Neuronal stem cell (in vitro differentiated cells): ENCODE measurements around the gene ANKRD13D.

Experiments
- DNase-seq: peaks from one replicate; pipeline ENCODE4 v3.0.0-alpha.2; 2013; ENCODE audit warnings: low spot score
- H2AFZ ChIP-seq: one replicate; pipeline ENCODE4 v1.6.1; 2013; ENCODE audit warnings: mild to moderate bottlenecking, low read length, inconsistent platforms
- H2AK5ac ChIP-seq: 2 replicates; pipeline ENCODE4 v1.6.1; 2013; ENCODE audit warnings: low read depth, mild to moderate bottlenecking, inconsistent platforms, low read length, moderate library complexity, mixed read lengths
- H2BK120ac ChIP-seq: 2 replicates; pipeline ENCODE4 v1.6.1; 2013; ENCODE audit warnings: low read depth, mild to moderate bottlenecking, inconsistent platforms, low read length, moderate library complexity, mixed read lengths
- H2BK12ac ChIP-seq: one replicate; pipeline ENCODE4 v1.6.1; 2013; ENCODE audit warnings: low read length, inconsistent platforms
- H2BK15ac ChIP-seq: 2 replicates; pipeline ENCODE4 v1.6.1; 2013; ENCODE audit warnings: mild to moderate bottlenecking, low read length, inconsistent platforms, mixed read lengths
- H2BK5ac ChIP-seq: one replicate; pipeline ENCODE4 v1.6.1; 2013; ENCODE audit warnings: inconsistent platforms, mild to moderate bottlenecking, low read length, moderate library complexity
- H3K14ac ChIP-seq: one replicate; pipeline ENCODE4 v1.6.1; 2013; ENCODE audit warnings: low read length, inconsistent platforms
- H3K18ac ChIP-seq: 2 replicates; pipeline ENCODE4 v1.6.1; 2013; ENCODE audit warnings: low read length, inconsistent platforms
- H3K23ac ChIP-seq: 2 replicates; pipeline ENCODE4 v1.6.1; 2013; ENCODE audit warnings: low read depth, mild to moderate bottlenecking, mixed read lengths, low read length, inconsistent platforms; ENCODE audit not compliant: poor library complexity
- H3K27ac ChIP-seq: replicated peaks from 3 replicates; pipeline ENCODE4 v1.5.1; 2013; ENCODE audit warnings: low read length, inconsistent platforms
- H3K27me3 ChIP-seq, 3 experiments: 2 replicates each; pipeline ENCODE4 v1.6.1; 2013; ENCODE audit warnings: low read length in 3 of 3, mild to moderate bottlenecking in 2 of 3, inconsistent platforms in 1 of 3, low read depth in 1 of 3, mixed read lengths in 1 of 3, moderate library complexity in 1 of 3; ENCODE audit not compliant: control insufficient read depth in 3 of 3, insufficient read depth in 3 of 3
- H3K36me3 ChIP-seq, 2 donors: replicated peaks in 1 of 2; 2 replicates each; pipeline ENCODE4 v1.6.1; 2013; ENCODE audit warnings: low read length in 2 of 2; ENCODE audit not compliant: control insufficient read depth in 2 of 2, insufficient read depth in 2 of 2
- H3K4ac ChIP-seq: 2 replicates; pipeline ENCODE4 v1.6.1; 2013; ENCODE audit warnings: inconsistent platforms, mild to moderate bottlenecking, low read length, moderate library complexity
- H3K4me1 ChIP-seq, 2 donors: 1 replicate in 1 of 2; 2 replicates in 1 of 2; pipeline ENCODE4 v1.6.1; 2013; ENCODE audit warnings: low read length in 2 of 2, low read depth in 1 of 2; ENCODE audit not compliant: control insufficient read depth in 2 of 2, insufficient read depth in 1 of 2
- H3K4me2 ChIP-seq: one replicate; pipeline ENCODE4 v1.6.1; 2013; ENCODE audit warnings: mild to moderate bottlenecking, low read length, inconsistent platforms; ENCODE audit not compliant: insufficient read depth, poor library complexity, severe bottlenecking
- H3K4me3 ChIP-seq, 2 donors: 2 replicates each; pipeline ENCODE4 v1.5.1; 2013; ENCODE audit warnings: low read length in 2 of 2, mild to moderate bottlenecking in 2 of 2, inconsistent platforms in 1 of 2, moderate library complexity in 1 of 2
- H3K79me1 ChIP-seq: one replicate; pipeline ENCODE4 v1.6.1; 2013; ENCODE audit warnings: low read depth, mild to moderate bottlenecking, inconsistent platforms, low read length, moderate library complexity
- H3K9ac ChIP-seq: one replicate; pipeline ENCODE4 v1.6.1; 2013; ENCODE audit warnings: mild to moderate bottlenecking, low read depth, low read length, inconsistent platforms; ENCODE audit not compliant: poor library complexity
- H3K9me3 ChIP-seq, 2 donors: replicated peaks in 1 of 2; 2 replicates each; pipeline versions ENCODE3 to v1.6.1; 2013; ENCODE audit warnings: low read length in 2 of 2, mild to moderate bottlenecking in 2 of 2, inconsistent platforms in 1 of 2, low read depth in 1 of 2, mixed read lengths in 1 of 2, moderate library complexity in 1 of 2; ENCODE audit not compliant: control insufficient read depth in 2 of 2, insufficient read depth in 1 of 2
- H4K8ac ChIP-seq: one replicate; pipeline ENCODE4 v1.6.1; 2013; ENCODE audit warnings: low read depth, mild to moderate bottlenecking, inconsistent platforms, low read length, moderate library complexity
- H4K91ac ChIP-seq: one replicate; pipeline ENCODE4 v1.6.1; 2013; ENCODE audit warnings: low read length, low read depth, mild to moderate bottlenecking, inconsistent platforms; ENCODE audit not compliant: poor library complexity
- WGBS, 2 donors: extraction: QIAGEN DNeasy Blood & Tissue Kit; methylation state at CpG; one replicate each; pipeline ENCODE4 v1.1.7; 2013; ENCODE audit warnings: missing lambda C conversion rate in 2 of 2, mixed read lengths in 1 of 2; ENCODE audit not compliant: insufficient read length in 2 of 2, insufficient replicate concordance in 1 of 2; ENCODE audit errors: extremely low coverage in 2 of 2; 5-methylcytosine and 5-hydroxymethylcytosine counted together

Gene ANKRD13D

GRCh38 chr11:67291481-67292381 lies 2.6 kb downstream of the ANKRD13D start:
- Histone ChIP-seq H3K36me3 (peaks cover 24 to 71% of the 10 kb centered on the region in 2 donors), H2AFZ (no peak overlapping the region), H2BK12ac (no peak overlapping the region), H2BK5ac (no peak overlapping the region), H3K4me1 (peaks cover 19 to 21% of the 10 kb centered on the region in 2 donors), H3K9ac (no peak overlapping the region), H3K4me3 (peak overlapping the region in 1 of 2 donors; percentile 53), H2BK15ac (no peak overlapping the region), H2AK5ac (peak overlapping the region; percentile 75), H4K8ac (no peak overlapping the region), H3K9me3 (peaks cover 0 to 21% of the 10 kb centered on the region in 2 donors), H3K79me1 (peaks cover 28% of the 10 kb centered on the region), H3K27ac (no peak overlapping the region), H3K14ac (peak overlapping the region; percentile 8), H3K4me2 (no peak overlapping the region), H3K4ac (no peak overlapping the region), H2BK120ac (no peak overlapping the region), H3K18ac (peak overlapping the region; percentile 35), H3K23ac (peak overlapping the region; percentile 85), H4K91ac (no peak overlapping the region), H3K27me3 (no peaks in the 10 kb centered on the region)
- no peak for DNase-seq
- WGBS, 2 donors = no CpG with 5 or more reads among the region's 33 CpGs

DNA sequence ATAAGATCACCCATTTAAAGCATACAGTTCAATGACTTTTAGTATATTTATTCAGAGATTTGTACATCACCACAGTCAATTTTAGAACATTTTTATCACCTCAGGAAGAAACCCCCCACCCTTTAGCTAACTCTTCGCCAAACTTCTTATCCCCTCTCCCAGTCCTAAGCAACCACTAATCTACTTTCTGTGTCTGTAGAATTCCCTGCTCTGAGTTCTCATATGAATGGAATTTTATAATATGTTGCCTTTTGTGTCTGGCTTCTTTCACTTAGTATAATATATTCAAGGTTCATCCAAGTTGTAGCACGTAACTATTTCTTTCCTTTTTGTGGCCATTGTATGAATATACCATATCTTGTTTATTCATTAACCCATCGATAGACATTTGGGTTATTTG lies 3.6 kb downstream of the ANKRD13D start:
- H2BK120ac ChIP-seq = no peak overlapping the region
- H3K79me1 ChIP-seq = peaks cover 27% of the 10 kb centered on the region
- no peak overlapping the region for H2BK15ac ChIP-seq
- WGBS, 2 donors = no CpG with 5 or more reads among the region's 3 CpGs
- no peak overlapping the region for H2AFZ ChIP-seq
- H3K18ac ChIP-seq = no peak overlapping the region
- no peak for DNase-seq
- H4K8ac ChIP-seq = no peak overlapping the region
- H3K9me3 ChIP-seq = peaks cover 0 to 22% of the 10 kb centered on the region in 2 donors
- peaks cover 16 to 18% of the 10 kb centered on the region in 2 donors for H3K4me1 ChIP-seq
- H3K4me2 ChIP-seq = no peak overlapping the region
- peaks cover 20 to 71% of the 10 kb centered on the region in 2 donors for H3K36me3 ChIP-seq
- H3K9ac ChIP-seq = no peak overlapping the region
- H3K4ac ChIP-seq = no peak overlapping the region
- H3K4me3 ChIP-seq = no peak overlapping the region
- no peak overlapping the region for H4K91ac ChIP-seq
- H2BK5ac ChIP-seq = no peak overlapping the region
- no peak overlapping the region for H3K23ac ChIP-seq
- no peak overlapping the region for H3K27ac ChIP-seq
- H3K27me3 ChIP-seq = no peaks in the 10 kb centered on the region
- H2BK12ac ChIP-seq = no peak overlapping the region
- no peak overlapping the region for H3K14ac ChIP-seq
- H2AK5ac ChIP-seq = no peak overlapping the region

- Histone ChIP-seq H2BK12ac (no peak overlapping the region), H3K14ac (no peak overlapping the region), H4K91ac (no peak overlapping the region), H3K4me2 (no peak overlapping the region), H3K4me3 (no peak overlapping the region), H3K23ac (no peak overlapping the region), H3K27me3 (no peaks in the 10 kb centered on the region), H2AFZ (no peak overlapping the region), H3K4me1 (peaks cover 12 to 14% of the 10 kb centered on the region in 2 donors), H4K8ac (no peak overlapping the region), H2BK15ac (no peak overlapping the region), H2BK120ac (no peak overlapping the region), H3K9me3 (peaks cover 0 to 22% of the 10 kb centered on the region in 2 donors), H3K9ac (no peak overlapping the region), H3K18ac (no peak overlapping the region), H3K27ac (no peak overlapping the region), H2BK5ac (no peak overlapping the region), H2AK5ac (no peak overlapping the region), H3K36me3 (peaks cover 20 to 72% of the 10 kb centered on the region in 2 donors), H3K4ac (no peak overlapping the region), H3K79me1 (peaks cover 23% of the 10 kb centered on the region)
- no peak for DNase-seq
- no CpG with 5 or more reads among the region's 3 CpGs for WGBS, 2 donors
Observed at GRCh38 chr11:67293090-67293489, 4.0 kb downstream of the ANKRD13D start.

DNA sequence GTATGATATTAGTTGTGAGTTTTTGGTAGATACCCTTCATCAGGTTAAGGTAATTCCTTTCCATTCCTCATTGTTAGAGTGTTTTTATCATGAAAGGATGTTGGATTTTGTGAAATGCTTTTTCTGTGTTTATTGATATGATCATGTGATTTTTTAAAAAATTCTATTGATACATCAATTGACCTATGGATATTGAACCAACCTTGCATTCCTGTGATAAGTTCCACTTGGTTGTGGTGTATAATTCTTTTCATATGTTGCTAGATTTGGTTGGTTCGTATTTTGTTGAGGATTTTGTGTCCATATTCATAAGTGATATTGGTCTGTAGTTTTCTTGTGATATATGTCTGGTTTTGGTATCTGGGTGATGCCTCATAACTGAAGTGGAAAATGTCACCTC lies 6.7 kb downstream of the ANKRD13D start:
- Histone ChIP-seq H3K23ac (no peak overlapping the region), H2BK120ac (no peak overlapping the region), H3K27ac (no peak overlapping the region), H3K4ac (no peak overlapping the region), H2BK15ac (no peak overlapping the region), H3K4me3 (no peak overlapping the region), H3K4me2 (no peak overlapping the region), H2AFZ (no peak overlapping the region), H3K9me3 (peaks cover 0 to 22% of the 10 kb centered on the region in 2 donors), H2AK5ac (no peak overlapping the region), H3K14ac (no peak overlapping the region), H3K9ac (no peak overlapping the region), H3K18ac (no peak overlapping the region), H2BK5ac (no peak overlapping the region), H3K27me3 (no peaks in the 10 kb centered on the region), H2BK12ac (no peak overlapping the region), H3K79me1 (peaks cover 4% of the 10 kb centered on the region), H3K4me1 (peaks cover 0 to 3% of the 10 kb centered on the region in 2 donors), H3K36me3 (peaks cover 28 to 90% of the 10 kb centered on the region in 2 donors), H4K91ac (no peak overlapping the region), H4K8ac (no peak overlapping the region)
- DNase-seq = no peak
- no CpG with 5 or more reads among the region's 1 CpG for WGBS, 2 donors
